Measurements from ENCODE around the gene BUD13.

BUD13 gene

GRCh38 chr11:116792869-116793771 is 20.3 kb upstream of the BUD13 start (continued):
- TF ChIP-seq KLF9 (tag by site-specific recombination; IDR thresholded peaks at IDR 0.05; ENCODE audit: low read depth) (no peak), RBAK (tag by site-specific recombination; IDR thresholded peaks at IDR 0.05) (no peak), ZNF169 (tag by site-specific recombination; IDR thresholded peaks at IDR 0.05) (no peak), ZNF398 (tag by site-specific recombination; IDR thresholded peaks at IDR 0.05) (no peak), REST (tag by site-specific recombination; IDR thresholded peaks at IDR 0.05) (no peak), HOXC10 (CRISPR knock-in tag; IDR thresholded peaks at IDR 0.05) (no peak), BCL11A (tag by site-specific recombination; IDR thresholded peaks at IDR 0.05; ENCODE audit: low read depth) (no peak), ZNF664 (tag by site-specific recombination; IDR thresholded peaks at IDR 0.05) (no peak), ZNF626 (tag by site-specific recombination; IDR thresholded peaks at IDR 0.05) (no peak)

GRCh38 chr11:116792144-116792868 is 19.5 kb upstream of the BUD13 start:
- ChIA-PET CTCF (interaction anchor here (0.8 to 6.9 kb wide), 11 partner anchors 12 to 434 kb away, joined by 3 to 118 read pairs (median 7); partner anchors contain the start of genes APOA1 and PAFAH1B2), POLR2A (no interaction called here)
- Histone ChIP-seq H3K27ac (ENCODE audit: extremely low read depth, low read depth, low read length) (no peak overlapping the region), H3K36me3 (ENCODE audit: control insufficient read depth in 2 of 2, insufficient read depth in 1 of 2, low read length in 2 of 2) (no peaks in the 10 kb centered on the region), H3K9me3 (ENCODE audit: control insufficient read depth, insufficient read depth, low read depth, low read length) (no peaks in the 10 kb centered on the region), H3K4me3 (ENCODE audit: low read depth, low read length) (no peak overlapping the region), H3K4me1 (ENCODE audit: control insufficient read depth, insufficient read depth, low read length) (no peaks in the 10 kb centered on the region)
- no peak for TF ChIP-seq ZNF645 (tag by site-specific recombination; IDR thresholded peaks at IDR 0.05)
- TF ChIP-seq ZNF837 (tag by site-specific recombination; IDR thresholded peaks at IDR 0.05) = no peak
- TF ChIP-seq ZNF514 (tag by site-specific recombination; IDR thresholded peaks at IDR 0.05) = no peak
- TF ChIP-seq ZNF473 (tag by site-specific recombination; IDR thresholded peaks at IDR 0.05) = no peak
- no peak for TF ChIP-seq ZNF488 (tag by site-specific recombination; IDR thresholded peaks at IDR 0.05)
- no peak for TF ChIP-seq ZNF433 (tag by site-specific recombination; IDR thresholded peaks at IDR 0.05; ENCODE audit: low read depth)
- no peak for TF ChIP-seq ZNF513 (tag by site-specific recombination; IDR thresholded peaks at IDR 0.05)
- no peak for TF ChIP-seq ZNF624 (tag by site-specific recombination; IDR thresholded peaks at IDR 0.05)
- no peak for TF ChIP-seq RBAK (tag by site-specific recombination; IDR thresholded peaks at IDR 0.05)
- TF ChIP-seq ZNF19 (tag by site-specific recombination; IDR thresholded peaks at IDR 0.05; ENCODE audit: low read depth) = no peak
- TF ChIP-seq ZFP3 (tag by site-specific recombination; IDR thresholded peaks at IDR 0.05; ENCODE audit: low read depth) = no peak
